ENCODE results near the gene GPR161.

GPR161 gene

GRCh38 chr1:168031627-168032026 lies 105.1 kb downstream of the GPR161 start:
- DNase-seq (ENCODE audit: low read depth) = no peak
- TF ChIP-seq CTCF (conservative IDR thresholded peaks at IDR 0.05; ENCODE audit: control insufficient read depth, insufficient read depth, low read depth, low read length) = no peak
- no peak overlapping the region for H3K4me3 ChIP-seq (ENCODE audit: control insufficient read depth, low read depth, low read length)

GRCh38 chr1:168031198-168031597 lies 105.5 kb downstream of the GPR161 start:
- no peak overlapping the region for H3K4me3 ChIP-seq (ENCODE audit: control insufficient read depth, low read depth, low read length)
- TF ChIP-seq CTCF (conservative IDR thresholded peaks at IDR 0.05; ENCODE audit: control insufficient read depth, insufficient read depth, low read depth, low read length) = no peak
- no peak for DNase-seq (ENCODE audit: low read depth)

Measured in fibroblast of mammary gland (primary cell).